Measurements from ENCODE around the gene NOS1AP. TPM values are rescaled to one million over a fixed set of nuclear protein-coding genes. Genes with fewer than 3 reads are reported as not detected.
A peak's percentile ranks its signal among the peaks of the same experiment; 100 is the strongest.

NOS1AP gene
- total and polyA plus RNA-seq, 9 of the 15 experiments (the other 6 are each of a cell fraction or from before 2014, with no cell fraction given) = 0.07 to 1.5 (median 0.22) TPM

- TF ChIP-seq ETS2 (tag; IDR thresholded peaks at IDR 0.05; ENCODE audit: borderline replicate concordance, poor library complexity, severe bottlenecking) (no peak), MBD2 (IDR thresholded peaks at IDR 0.05; ENCODE audit: borderline replicate concordance, low read depth) (no peak), NCOA6 (IDR thresholded peaks at IDR 0.05) (no peak), TCF3 (CRISPR knock-in tag; IDR thresholded peaks at IDR 0.05) (0 out of 2 replicates have a peak, but pooled peaks have one; percentile 5), MYBL2 (IDR thresholded peaks at IDR 0.05; ENCODE audit: low read depth) (no peak), MYBL2 (CRISPR knock-in tag; IDR thresholded peaks at IDR 0.05; ENCODE audit: borderline replicate concordance) (no peak), PML (IDR thresholded peaks at IDR 0.05; ENCODE audit: low read length) (no peak), CHD2 (IDR thresholded peaks at IDR 0.05; ENCODE audit: low read depth, low read length) (no peak), FOXK1 (CRISPR knock-in tag; IDR thresholded peaks at IDR 0.05; ENCODE audit: borderline replicate concordance) (no peak)
These were observed 304.2 kb downstream of the NOS1AP start (continued) for GRCh38 chr1:162373541-162374260.

GRCh38 chr1:162374406-162374805, 304.9 kb downstream of the NOS1AP start:
- Histone ChIP-seq H3K36me3 (ENCODE audit: control insufficient read depth, insufficient read depth, low read length) (no peaks in the 10 kb centered on the region), H4K20me1 (replicated peaks; ENCODE audit: control insufficient read depth, insufficient read depth, low read length) (no peaks in the 10 kb centered on the region), H3K9me1 (ENCODE audit: control insufficient read depth, insufficient read depth, low read length) (no peaks in the 10 kb centered on the region), H3K9me3 (replicated peaks; ENCODE audit: control insufficient read depth, insufficient read depth, low read depth, low read length) (no peaks in the 10 kb centered on the region), H3K79me2 (ENCODE audit: control insufficient read depth, insufficient read depth, low read length) (no peaks in the 10 kb centered on the region), H3K9ac (ENCODE audit: insufficient read depth in 1 of 2, low read depth in 2 of 2, low read length in 2 of 2) (no peak overlapping the region; a peak in 1 of 4 replicates), H3K4me1 (replicated peaks in 1 of 2; ENCODE audit: control insufficient read depth in 2 of 2, insufficient read depth in 2 of 2, low read length in 2 of 2) (peaks cover 18 to 44% of the 10 kb centered on the region in 2 experiments), H3K4me3 (no peak overlapping the region), H3K27me3 (ENCODE audit: control insufficient read depth in 2 of 2, insufficient read depth in 2 of 2, low read length in 2 of 2) (no peaks in the 10 kb centered on the region), H3K27ac (ENCODE audit: extremely low read depth, low read depth, low read length) (no peak overlapping the region), H2AFZ (ENCODE audit: low read depth, low read length) (no peak overlapping the region), H3K4me2 (ENCODE audit: insufficient read depth, low read length) (no peak overlapping the region)
- FAIRE-seq (no peak), DNase-seq (ENCODE audit: extremely low read depth in 1 of 4, low spot score in 3 of 4) (no peak), ATAC-seq (no peak)
- TF ChIP-seq HBP1 (CRISPR knock-in tag; IDR thresholded peaks at IDR 0.05) = no peak
- no peak for TF ChIP-seq MBD1 (CRISPR knock-in tag; IDR thresholded peaks at IDR 0.05)
- no peak for TF ChIP-seq ZNF431 (CRISPR knock-in tag; IDR thresholded peaks at IDR 0.05)
- TF ChIP-seq ELF1 (tag; IDR thresholded peaks at IDR 0.05) = no peak
- TF ChIP-seq E2F3 (CRISPR knock-in tag; IDR thresholded peaks at IDR 0.05) = no peak
- TF ChIP-seq NEUROD1 (IDR thresholded peaks at IDR 0.05; ENCODE audit: borderline replicate concordance, low read depth, low read length, partially characterized antibody) = no peak
- no peak for TF ChIP-seq ZNF584 (CRISPR knock-in tag; IDR thresholded peaks at IDR 0.05; ENCODE audit: low read depth)
- no peak for TF ChIP-seq SMARCC2 (IDR thresholded peaks at IDR 0.05; ENCODE audit: low read depth)
- TF ChIP-seq MCM2 (IDR thresholded peaks at IDR 0.05; ENCODE audit: low read depth) = no peak
- 55% methylated on average over 5 of the region's 9 CpGs for WGBS (ENCODE audit: insufficient coverage, low coverage, missing lambda C conversion rate)
- in situ Hi-C loops (cut with MboI) = no loop called here
- CTCF ChIA-PET (ENCODE audit: low intra/inter-chr PET ratio) = no interaction called here
- no TSS peak for BruUV-seq (replicated peaks)
- POLR2A ChIA-PET = no interaction called here
- intact Hi-C loops (cut with micrococcal nuclease) = loop anchor here (5.0 kb wide), 1 partner anchor 317 kb away; no protein-coding TSS in a partner anchor
